K562 (cell line): ENCODE results near the gene PTPRM.

ENCODE experiments used
- BHLHE40 ChIP-seq: IDR thresholded peaks from 2 replicates; pipeline ENCODE4 v1.6.1; 2011; ENCODE audit warnings: low read length, improper control_type of control experiment
- L3MBTL2 ChIP-seq: fragments of 450-650 bp; IDR thresholded peaks from 2 replicates; pipeline ENCODE4 v1.6.1; 2016; ENCODE audit warnings: mild to moderate bottlenecking, moderate library complexity
- MAX ChIP-seq: sonication (generic); formaldehyde crosslinking; IDR thresholded peaks from 2 replicates; pipeline ENCODE4 v1.9.0; 2022; ENCODE audit warnings: mild to moderate bottlenecking, missing genetic modification reagents
- PREB ChIP-seq: sonication (generic); formaldehyde crosslinking; IDR thresholded peaks from 2 replicates; pipeline ENCODE4 v1.8.1; 2023; ENCODE audit warnings: mild to moderate bottlenecking, missing genetic modification reagents
- RBM22 ChIP-seq: fragments of 200-400 bp; formaldehyde crosslinking; IDR thresholded peaks from 2 replicates; pipeline ENCODE4 v1.6.1; 2018; ENCODE audit warnings: low read length, low read depth; ENCODE audit not compliant: poor library complexity, severe bottlenecking
- REST ChIP-seq, 2 experiments: fragments of 450-650 bp; formaldehyde crosslinking in 1 of 2; IDR thresholded peaks; 2 replicates each; pipeline versions ENCODE4 v1.4.0 to v1.6.1; 2014 to 2020; ENCODE audit warnings: mild to moderate bottlenecking in 2 of 2, borderline replicate concordance in 1 of 2, low read depth in 1 of 2
- TFAP4 ChIP-seq: sonication (generic); formaldehyde crosslinking; IDR thresholded peaks from 2 replicates; pipeline ENCODE4 v1.8.0; 2022; ENCODE audit warnings: missing genetic modification reagents, mild to moderate bottlenecking, moderate library complexity, borderline replicate concordance

GRCh38 chr18:7821784-7822183 lies 254.7 kb downstream of the PTPRM start:
- TF ChIP-seq PREB (CRISPR knock-in tag) (no peak), TFAP4 (no peak), MAX (CRISPR knock-in tag) (no peak), BHLHE40 (no peak), REST (IDR thresholded peaks at IDR 0.05; ENCODE audit: borderline replicate concordance) (no peak), REST (CRISPR knock-in tag; IDR thresholded peaks at IDR 0.05; ENCODE audit: low read depth) (no peak), L3MBTL2 (no peak), RBM22 (no peak)
